ENCODE data around the gene SEMA3G.

DNA sequence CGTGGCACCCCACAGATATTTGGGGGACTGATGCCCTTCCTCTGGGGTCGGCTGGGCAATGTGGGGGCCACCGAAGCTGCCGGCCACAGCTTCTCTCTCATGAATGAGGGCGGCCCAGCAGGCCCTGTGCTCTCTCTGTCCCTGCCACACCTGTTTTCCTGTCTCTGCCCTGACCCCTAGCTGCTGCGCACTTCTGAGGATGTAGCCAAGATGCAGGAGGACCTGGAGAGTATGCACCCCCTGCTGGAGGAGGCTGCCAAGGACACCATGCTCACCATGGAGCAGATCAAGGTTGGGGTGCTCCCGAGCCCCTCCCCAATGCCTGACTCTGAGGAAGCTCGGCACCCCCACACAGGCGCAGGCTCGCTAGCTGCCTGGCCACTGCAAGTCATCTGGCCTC lies 59.7 kb downstream of the SEMA3G start:
- TF ChIP-seq, protein P1, sequence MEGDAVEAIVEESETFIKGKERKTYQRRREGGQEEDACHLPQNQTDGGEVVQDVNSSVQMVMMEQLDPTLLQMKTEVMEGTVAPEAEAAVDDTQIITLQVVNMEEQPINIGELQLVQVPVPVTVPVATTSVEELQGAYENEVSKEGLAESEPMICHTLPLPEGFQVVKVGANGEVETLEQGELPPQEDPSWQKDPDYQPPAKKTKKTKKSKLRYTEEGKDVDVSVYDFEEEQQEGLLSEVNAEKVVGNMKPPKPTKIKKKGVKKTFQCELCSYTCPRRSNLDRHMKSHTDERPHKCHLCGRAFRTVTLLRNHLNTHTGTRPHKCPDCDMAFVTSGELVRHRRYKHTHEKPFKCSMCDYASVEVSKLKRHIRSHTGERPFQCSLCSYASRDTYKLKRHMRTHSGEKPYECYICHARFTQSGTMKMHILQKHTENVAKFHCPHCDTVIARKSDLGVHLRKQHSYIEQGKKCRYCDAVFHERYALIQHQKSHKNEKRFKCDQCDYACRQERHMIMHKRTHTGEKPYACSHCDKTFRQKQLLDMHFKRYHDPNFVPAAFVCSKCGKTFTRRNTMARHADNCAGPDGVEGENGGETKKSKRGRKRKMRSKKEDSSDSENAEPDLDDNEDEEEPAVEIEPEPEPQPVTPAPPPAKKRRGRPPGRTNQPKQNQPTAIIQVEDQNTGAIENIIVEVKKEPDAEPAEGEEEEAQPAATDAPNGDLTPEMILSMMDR (IDR thresholded peaks at IDR 0.05; ENCODE audit: insufficient read depth, low read length), result peak; percentile 45
- TF ChIP-seq, protein P2, sequence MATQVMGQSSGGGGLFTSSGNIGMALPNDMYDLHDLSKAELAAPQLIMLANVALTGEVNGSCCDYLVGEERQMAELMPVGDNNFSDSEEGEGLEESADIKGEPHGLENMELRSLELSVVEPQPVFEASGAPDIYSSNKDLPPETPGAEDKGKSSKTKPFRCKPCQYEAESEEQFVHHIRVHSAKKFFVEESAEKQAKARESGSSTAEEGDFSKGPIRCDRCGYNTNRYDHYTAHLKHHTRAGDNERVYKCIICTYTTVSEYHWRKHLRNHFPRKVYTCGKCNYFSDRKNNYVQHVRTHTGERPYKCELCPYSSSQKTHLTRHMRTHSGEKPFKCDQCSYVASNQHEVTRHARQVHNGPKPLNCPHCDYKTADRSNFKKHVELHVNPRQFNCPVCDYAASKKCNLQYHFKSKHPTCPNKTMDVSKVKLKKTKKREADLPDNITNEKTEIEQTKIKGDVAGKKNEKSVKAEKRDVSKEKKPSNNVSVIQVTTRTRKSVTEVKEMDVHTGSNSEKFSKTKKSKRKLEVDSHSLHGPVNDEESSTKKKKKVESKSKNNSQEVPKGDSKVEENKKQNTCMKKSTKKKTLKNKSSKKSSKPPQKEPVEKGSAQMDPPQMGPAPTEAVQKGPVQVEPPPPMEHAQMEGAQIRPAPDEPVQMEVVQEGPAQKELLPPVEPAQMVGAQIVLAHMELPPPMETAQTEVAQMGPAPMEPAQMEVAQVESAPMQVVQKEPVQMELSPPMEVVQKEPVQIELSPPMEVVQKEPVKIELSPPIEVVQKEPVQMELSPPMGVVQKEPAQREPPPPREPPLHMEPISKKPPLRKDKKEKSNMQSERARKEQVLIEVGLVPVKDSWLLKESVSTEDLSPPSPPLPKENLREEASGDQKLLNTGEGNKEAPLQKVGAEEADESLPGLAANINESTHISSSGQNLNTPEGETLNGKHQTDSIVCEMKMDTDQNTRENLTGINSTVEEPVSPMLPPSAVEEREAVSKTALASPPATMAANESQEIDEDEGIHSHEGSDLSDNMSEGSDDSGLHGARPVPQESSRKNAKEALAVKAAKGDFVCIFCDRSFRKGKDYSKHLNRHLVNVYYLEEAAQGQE (IDR thresholded peaks at IDR 0.05; ENCODE audit: insufficient replicate concordance, low read depth), result no peak
- TF ChIP-seq POLR2AphosphoS5 (IDR thresholded peaks at IDR 0.05; ENCODE audit: low read depth) (no peak), GABPA (IDR thresholded peaks at IDR 0.05; ENCODE audit: low read depth) (no peak)

Measured in HL-60 (cell line).